Measurements from ENCODE around the gene PERCC1. TPM values are rescaled to one million over a fixed set of nuclear protein-coding genes. Genes with fewer than 3 reads are reported as not detected.

The PERCC1 gene
- total and polyA plus RNA-seq, 9 of the 15 experiments (the other 6 are each of a cell fraction or from before 2014, with no cell fraction given): not detected

- TF ChIP-seq ZNF668 (CRISPR knock-in tag; IDR thresholded peaks at IDR 0.05): no peak
- TF ChIP-seq ILK (tag; IDR thresholded peaks at IDR 0.05; ENCODE audit: borderline replicate concordance, low read depth): no peak
- TF ChIP-seq ZNF165 (CRISPR knock-in tag; IDR thresholded peaks at IDR 0.05; ENCODE audit: borderline replicate concordance): no peak
Measured at GRCh38 chr16:1438229-1439057, 7.6 kb downstream of the PERCC1 start (continued).

- 69% methylated on average over 23 of the region's 27 CpGs for WGBS (ENCODE audit: insufficient coverage, low coverage, missing lambda C conversion rate)
- H4K20me1 ChIP-seq (replicated peaks; ENCODE audit: control insufficient read depth, insufficient read depth, low read length): no peaks in the 10 kb centered on the region
- H3K9ac ChIP-seq (ENCODE audit: insufficient read depth in 1 of 2, low read depth in 2 of 2, low read length in 2 of 2): no peak overlapping the region; a peak in 1 of 4 replicates
- no peak overlapping the region for H3K27ac ChIP-seq (ENCODE audit: extremely low read depth, low read depth, low read length)
- ChIA-PET CTCF (ENCODE audit: low intra/inter-chr PET ratio) (no interaction called here), POLR2A (interaction anchor here (1.0 to 1.6 kb wide), 2 partner anchors 23 to 31 kb away, joined by 3 to 4 read pairs; no protein-coding TSS in a partner anchor)
- no TSS peak for BruUV-seq (replicated peaks)
- no peaks in the 10 kb centered on the region for H3K36me3 ChIP-seq (ENCODE audit: control insufficient read depth, insufficient read depth, low read length)
- in situ Hi-C loops (cut with MboI) (no loop called here), intact Hi-C loops (cut with micrococcal nuclease) (no loop called here)
- no peak overlapping the region for H3K4me3 ChIP-seq
- no peaks in the 10 kb centered on the region for H3K79me2 ChIP-seq (ENCODE audit: control insufficient read depth, insufficient read depth, low read length)
- DNase-seq (ENCODE audit: extremely low read depth in 1 of 4, low spot score in 3 of 4): no peak
- H3K4me2 ChIP-seq (ENCODE audit: insufficient read depth, low read length): no peak overlapping the region
- peaks cover 0 to 70% of the 10 kb centered on the region in 2 experiments; a peak in 3 of 5 replicates for H3K4me1 ChIP-seq (replicated peaks in 1 of 2; ENCODE audit: control insufficient read depth in 2 of 2, insufficient read depth in 2 of 2, low read length in 2 of 2)
- no peaks in the 10 kb centered on the region for H3K9me3 ChIP-seq (replicated peaks; ENCODE audit: control insufficient read depth, insufficient read depth, low read depth, low read length)
- H3K27me3 ChIP-seq (ENCODE audit: control insufficient read depth in 2 of 2, insufficient read depth in 2 of 2, low read length in 2 of 2): no peaks in the 10 kb centered on the region
- H3K9me1 ChIP-seq (ENCODE audit: control insufficient read depth, insufficient read depth, low read length): no peaks in the 10 kb centered on the region
- TF ChIP-seq ZNF699 (CRISPR knock-in tag; IDR thresholded peaks at IDR 0.05; ENCODE audit: insufficient replicate concordance) (no peak), FUS (optimal IDR thresholded peaks at IDR 0.05; ENCODE audit: low read depth, low read length) (no peak), RBM17 (IDR thresholded peaks at IDR 0.05; ENCODE audit: borderline replicate concordance, low read depth, low read length) (no peak), HIVEP1 (CRISPR knock-in tag; IDR thresholded peaks at IDR 0.05) (no peak), ZNF232 (CRISPR knock-in tag; IDR thresholded peaks at IDR 0.05) (no peak), POLR2A (conservative IDR thresholded peaks at IDR 0.05) (no peak), HEY1 (CRISPR knock-in tag; IDR thresholded peaks at IDR 0.05; ENCODE audit: borderline replicate concordance) (no peak), SOX6 (IDR thresholded peaks at IDR 0.05) (no peak), TCF3 (CRISPR knock-in tag; IDR thresholded peaks at IDR 0.05) (no peak), ZNF586 (CRISPR knock-in tag; conservative IDR thresholded peaks at IDR 0.05) (no peak), WHSC1 (IDR thresholded peaks at IDR 0.05; ENCODE audit: low read length) (no peak), ZBTB2 (IDR thresholded peaks at IDR 0.05) (no peak), CBFA2T3 (IDR thresholded peaks at IDR 0.05) (no peak), ELF4 (CRISPR knock-in tag; IDR thresholded peaks at IDR 0.05) (no peak)
- no peak for ATAC-seq
- no peak for FAIRE-seq
- H2AFZ ChIP-seq (ENCODE audit: low read depth, low read length): no peak overlapping the region
Measured at GRCh38 chr16:1439058-1439698, 8.3 kb downstream of the PERCC1 start.

Data from K562 (cell line).